SKM-1 treated with dmso at 0.1 percent for 144 hours (cell line): ENCODE results near the gene WDPCP.
"Not testable (repeated sequence)": the region's sequence is repeated elsewhere in the genome, so short reads cannot be mapped to it uniquely, and the experiment has no call there.

Source experiments
- DNase-seq: peaks from one replicate; lab custom pipeline; 2025; ENCODE audit not compliant: unreplicated experiment; lab: John Stamatoyannopoulos, UW

WDPCP gene

GRCh38 chr2:63272560-63272959 is 315.7 kb downstream of the WDPCP start:
- no peak for DNase-seq

GRCh38 chr2:63270717-63271116 is 317.6 kb downstream of the WDPCP start:
- DNase-seq = no peak

- DNase-seq = no peak
Observed at GRCh38 chr2:63268946-63269345, 319.3 kb downstream of the WDPCP start.

DNA sequence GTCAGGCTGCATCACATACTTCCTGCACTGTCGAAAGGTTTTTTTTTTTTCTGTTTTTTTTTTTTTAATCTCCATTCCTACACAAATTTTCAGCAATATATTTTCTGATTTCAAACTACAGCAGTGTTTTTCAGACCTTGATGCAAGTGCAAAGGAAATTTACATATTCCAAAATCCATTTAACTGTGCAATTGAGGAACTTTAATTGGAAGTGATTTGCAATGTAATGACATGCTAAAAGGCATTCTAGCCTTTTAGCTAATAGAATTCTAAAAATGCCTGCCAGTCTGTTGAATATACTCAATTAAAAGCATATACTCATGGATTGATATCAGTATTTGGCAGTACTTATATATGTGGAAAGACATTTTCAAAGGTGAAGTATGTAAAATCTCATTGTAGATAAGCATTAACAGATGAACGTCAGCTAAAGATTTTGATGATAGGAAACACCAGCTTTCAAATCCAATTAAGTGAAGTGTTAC is 327.1 kb downstream of the WDPCP start:
- no peak for DNase-seq

- DNase-seq = no peak
Observed at GRCh38 chr2:63257473-63257872, 330.8 kb downstream of the WDPCP start.

GRCh38 chr2:63249161-63249560 is 339.1 kb downstream of the WDPCP start:
- DNase-seq = no peak

DNA sequence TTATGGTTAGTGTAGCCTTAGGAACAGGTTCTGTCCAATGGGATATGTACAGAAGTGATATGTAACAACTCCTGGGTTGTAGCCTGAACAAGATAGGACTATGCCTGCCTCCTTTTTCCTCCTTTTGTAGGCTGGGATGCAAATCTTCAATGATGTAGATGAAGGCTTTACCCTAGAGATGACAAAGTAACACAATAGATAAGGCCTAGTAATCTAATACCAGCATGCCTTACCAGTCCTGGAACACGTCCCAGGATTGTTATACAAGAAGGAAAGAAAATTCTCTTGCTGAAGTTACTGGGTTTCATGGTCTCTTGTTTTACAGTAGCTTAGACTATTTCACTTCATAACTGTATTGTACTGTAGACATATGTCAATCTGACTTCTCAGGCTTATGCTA is 345.5 kb downstream of the WDPCP start:
- DNase-seq = no peak

GRCh38 chr2:63225964-63226686 is 362.2 kb downstream of the WDPCP start:
- no peak for DNase-seq

GRCh38 chr2:63218800-63219526 is 369.3 kb downstream of the WDPCP start:
- no peak for DNase-seq

DNA sequence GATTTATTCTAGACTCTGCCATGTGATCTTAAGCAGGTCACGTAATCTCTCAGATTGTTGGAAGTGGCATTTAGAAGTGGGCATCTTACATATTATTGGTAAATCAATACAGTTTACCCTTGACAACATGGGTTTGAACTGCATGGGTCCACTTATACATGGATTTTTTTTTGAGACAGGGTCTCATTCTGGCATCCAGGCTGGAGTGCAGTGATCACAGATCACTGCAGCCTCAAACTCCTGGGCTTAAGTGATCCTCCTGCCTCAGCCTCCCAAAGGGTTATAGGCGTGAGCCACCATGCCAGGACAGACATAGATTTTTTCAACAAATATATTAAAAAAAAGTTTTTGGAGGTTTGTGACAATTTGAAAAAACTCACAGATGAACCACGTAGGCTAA is 393.0 kb downstream of the WDPCP start:
- DNase-seq = no peak

DNA sequence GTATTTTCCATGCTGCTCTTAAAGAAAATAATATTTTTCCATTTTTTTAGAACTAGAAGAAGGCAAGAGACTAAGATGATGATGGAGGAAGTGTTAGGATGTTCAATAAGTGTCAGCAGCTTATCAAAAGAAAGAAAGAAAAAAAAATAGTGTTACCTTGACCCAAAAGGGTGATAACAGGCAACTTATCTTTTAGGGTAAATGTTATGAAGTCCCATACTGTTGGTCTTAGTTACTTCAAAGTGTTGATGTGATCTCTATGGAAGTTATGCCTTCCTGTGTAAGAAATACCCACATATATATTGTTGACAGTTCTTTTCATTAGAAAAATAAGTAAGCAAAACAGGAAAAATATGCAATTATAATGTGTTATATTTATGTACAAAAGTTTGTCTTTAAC is 394.1 kb downstream of the WDPCP start:
- DNase-seq = no peak

DNA sequence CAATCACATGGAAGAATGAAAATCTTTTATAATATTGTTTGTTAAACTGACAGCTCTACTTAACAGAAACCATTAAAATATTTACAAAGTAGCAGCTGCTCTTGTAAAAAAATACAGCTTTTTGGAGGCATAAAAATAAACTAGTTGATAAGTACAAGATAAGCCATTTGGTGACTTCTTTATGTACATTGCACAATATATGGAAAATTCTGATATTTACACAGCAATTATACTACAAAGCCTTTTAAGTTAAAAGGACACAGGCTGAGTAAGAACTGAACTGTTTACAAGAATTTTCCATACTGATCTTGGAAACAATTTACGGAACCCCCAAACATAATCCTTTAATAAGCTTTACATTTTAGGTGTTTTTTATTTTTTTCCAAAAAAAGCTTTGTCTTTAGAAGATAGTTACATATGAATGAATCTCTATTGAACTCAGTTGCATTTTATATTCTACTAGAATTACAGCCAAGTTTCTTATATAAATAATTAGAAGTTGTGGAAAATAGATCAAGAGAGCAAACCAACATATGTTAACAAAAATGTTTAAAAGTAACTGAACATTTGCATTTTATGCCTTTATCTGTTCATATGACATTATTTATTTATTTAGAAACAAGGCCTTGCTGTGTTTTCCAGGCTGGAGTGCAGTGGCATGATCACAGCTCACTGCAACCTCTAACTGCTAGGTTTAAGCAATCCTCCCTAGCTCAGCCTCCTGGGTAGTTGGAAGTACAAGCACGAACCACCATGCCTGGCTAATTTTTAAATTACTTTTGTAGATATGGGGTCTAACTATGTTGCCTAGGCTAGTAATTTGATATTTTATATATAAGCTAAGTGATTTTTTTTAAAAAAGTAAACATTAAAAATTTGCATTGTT is 395.1 kb downstream of the WDPCP start:
- no peak for DNase-seq

DNA sequence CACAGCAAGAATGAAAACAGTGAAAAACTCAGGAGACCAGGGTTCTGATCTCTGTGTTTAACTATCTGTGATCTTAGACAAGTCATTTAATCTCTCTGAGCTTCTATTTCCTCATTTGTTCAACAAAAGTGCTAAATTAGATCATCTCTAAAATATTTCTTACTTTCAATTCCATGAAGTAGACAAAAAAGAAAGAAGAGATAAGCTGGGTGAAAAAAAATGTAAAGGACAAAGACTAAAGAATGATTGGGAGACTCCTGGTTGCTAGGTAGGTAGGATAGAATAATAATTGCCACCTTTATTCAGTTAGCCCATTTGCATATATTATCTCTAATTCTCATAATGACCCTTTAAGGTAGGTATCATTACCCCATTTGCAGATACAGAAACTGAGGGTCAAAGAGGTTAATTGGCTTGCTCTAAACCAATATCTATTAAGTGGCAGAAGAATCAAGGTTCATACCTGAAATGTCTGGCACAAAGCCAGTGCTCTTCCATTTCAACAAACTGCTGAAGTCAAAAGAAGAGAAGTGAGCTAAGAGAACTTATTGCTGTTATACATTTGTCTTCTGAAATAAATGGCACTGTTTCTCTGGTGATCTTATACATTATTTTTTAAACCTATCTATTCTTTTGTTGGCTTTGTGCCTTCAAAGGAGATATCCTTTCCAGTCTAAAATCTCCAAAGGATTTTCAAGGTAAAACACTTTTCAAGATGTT is 395.9 kb downstream of the WDPCP start:
- no peak for DNase-seq

GRCh38 chr2:63189026-63189425 is 399.3 kb downstream of the WDPCP start:
- DNase-seq = peak; percentile 35

DNA sequence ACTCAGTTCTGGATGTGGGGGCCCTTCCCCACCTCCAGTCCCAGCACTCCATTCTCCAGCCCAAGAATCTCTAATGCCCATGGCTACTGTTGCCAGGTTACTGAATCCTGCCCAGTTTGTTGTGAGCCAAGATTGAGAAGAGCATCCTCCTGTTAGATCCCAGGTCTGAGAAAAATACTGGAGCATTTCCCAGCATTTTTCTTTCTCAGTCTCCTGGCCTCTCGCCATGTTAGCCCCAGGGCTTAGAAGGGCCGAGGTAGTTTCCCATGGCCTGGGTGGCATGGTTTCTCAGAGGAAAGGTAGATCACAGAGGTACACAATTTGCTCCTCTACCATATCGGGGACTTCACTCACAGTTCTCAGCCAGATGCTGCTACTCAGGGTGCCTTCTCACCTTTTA is 401.9 kb downstream of the WDPCP start:
- no peak for DNase-seq

- no peak for DNase-seq
Observed at GRCh38 chr2:63163161-63163820, 425.0 kb downstream of the WDPCP start.

- DNase-seq = no peak
Observed at GRCh38 chr2:63159262-63159661, 429.0 kb downstream of the WDPCP start.

- not testable (repeated sequence) for DNase-seq
Observed at GRCh38 chr2:63136683-63137082, 451.6 kb downstream of the WDPCP start.

GRCh38 chr2:63132020-63132419 is 456.3 kb downstream of the WDPCP start:
- no peak for DNase-seq

GRCh38 chr2:63131196-63131595 is 457.1 kb downstream of the WDPCP start:
- no peak for DNase-seq
